ENCODE results near the gene CMIP. TPM values are rescaled to one million over a fixed set of nuclear protein-coding genes. Genes with fewer than 3 reads are reported as not detected.

CMIP gene
- total RNA-seq, 4 donors from 2014 or later, result 63.9 to 89.9 (median 70.0) TPM

- peaks cover 38% of the 10 kb centered on the region for H3K4me1 ChIP-seq
- TF ChIP-seq POLR2A (IDR thresholded peaks at IDR 0.05) (no peak), EP300 (IDR thresholded peaks at IDR 0.05) (no peak), CTCF (IDR thresholded peaks at IDR 0.05) (no peak), POLR2AphosphoS5 (IDR thresholded peaks at IDR 0.05) (no peak)
- no peaks in the 10 kb centered on the region for H3K27me3 ChIP-seq
- 94% methylated on average over 5 of the region's 5 CpGs for WGBS
- H3K9me3 ChIP-seq, result no peaks in the 10 kb centered on the region
- H3K36me3 ChIP-seq, result peaks cover 3% of the 10 kb centered on the region
- H3K27ac ChIP-seq, result no peak overlapping the region
- no peak for DNase-seq (ENCODE audit: low spot score in 2 of 2)
- H3K4me3 ChIP-seq, result no peak overlapping the region
Measured at GRCh38 chr16:81464279-81464678, 19.7 kb downstream of the CMIP start.

- H3K4me3 ChIP-seq, result no peak overlapping the region
- H3K9me3 ChIP-seq, result no peaks in the 10 kb centered on the region
- peaks cover 37% of the 10 kb centered on the region for H3K4me1 ChIP-seq
- TF ChIP-seq POLR2AphosphoS5 (IDR thresholded peaks at IDR 0.05) (no peak), POLR2A (IDR thresholded peaks at IDR 0.05) (no peak), EP300 (IDR thresholded peaks at IDR 0.05) (no peak), CTCF (IDR thresholded peaks at IDR 0.05) (no peak)
- H3K36me3 ChIP-seq, result peaks cover 3% of the 10 kb centered on the region
- no peaks in the 10 kb centered on the region for H3K27me3 ChIP-seq
- no peak overlapping the region for H3K27ac ChIP-seq
- no peak for DNase-seq (ENCODE audit: low spot score in 2 of 2)
- WGBS, result 91% methylated on average over 17 of the region's 18 CpGs
Measured at GRCh38 chr16:81465375-81465943, 20.9 kb downstream of the CMIP start.

- no peaks in the 10 kb centered on the region for H3K27me3 ChIP-seq
- TF ChIP-seq POLR2AphosphoS5 (IDR thresholded peaks at IDR 0.05) (peak in 1 of 3 donors; percentile 23), EP300 (IDR thresholded peaks at IDR 0.05) (no peak), POLR2A (IDR thresholded peaks at IDR 0.05) (no peak), CTCF (IDR thresholded peaks at IDR 0.05) (no peak)
- 66% methylated on average over 7 of the region's 7 CpGs for WGBS
- H3K4me1 ChIP-seq, result peaks cover 39% of the 10 kb centered on the region
- H3K27ac ChIP-seq, result peak overlapping the region; percentile 8
- H3K9me3 ChIP-seq, result no peaks in the 10 kb centered on the region
- H3K4me3 ChIP-seq, result no peak overlapping the region
- peaks cover 3% of the 10 kb centered on the region for H3K36me3 ChIP-seq
- DNase-seq (ENCODE audit: low spot score in 2 of 2), result no peak
Measured at GRCh38 chr16:81466356-81466980, 21.9 kb downstream of the CMIP start.

- H3K4me3 ChIP-seq, result no peak overlapping the region
- H3K4me1 ChIP-seq, result peaks cover 34% of the 10 kb centered on the region
- DNase-seq (ENCODE audit: low spot score in 2 of 2), result no peak
- H3K27me3 ChIP-seq, result no peaks in the 10 kb centered on the region
- H3K36me3 ChIP-seq, result peaks cover 9% of the 10 kb centered on the region
- H3K9me3 ChIP-seq, result no peaks in the 10 kb centered on the region
- WGBS, result 92% methylated on average over 11 of the region's 11 CpGs
- TF ChIP-seq CTCF (IDR thresholded peaks at IDR 0.05), result no peak
- no peak for TF ChIP-seq POLR2AphosphoS5 (IDR thresholded peaks at IDR 0.05)
- TF ChIP-seq EP300 (IDR thresholded peaks at IDR 0.05), result no peak
- no peak for TF ChIP-seq POLR2A (IDR thresholded peaks at IDR 0.05)
- no peak overlapping the region for H3K27ac ChIP-seq
Measured at GRCh38 chr16:81467072-81467471, 22.5 kb downstream of the CMIP start.

- H3K27me3 ChIP-seq, result no peaks in the 10 kb centered on the region
- TF ChIP-seq POLR2A (IDR thresholded peaks at IDR 0.05), result no peak
- no peak for TF ChIP-seq POLR2AphosphoS5 (IDR thresholded peaks at IDR 0.05)
- TF ChIP-seq EP300 (IDR thresholded peaks at IDR 0.05), result no peak
- no peak for TF ChIP-seq CTCF (IDR thresholded peaks at IDR 0.05)
- no peak overlapping the region for H3K4me3 ChIP-seq
- peaks cover 12% of the 10 kb centered on the region for H3K36me3 ChIP-seq
- no peak overlapping the region for H3K27ac ChIP-seq
- peaks cover 34% of the 10 kb centered on the region for H3K4me1 ChIP-seq
- H3K9me3 ChIP-seq, result no peaks in the 10 kb centered on the region
- WGBS, result 86% methylated on average over 8 of the region's 8 CpGs
- no peak for DNase-seq (ENCODE audit: low spot score in 2 of 2)
Measured at GRCh38 chr16:81467815-81468214, 23.2 kb downstream of the CMIP start.
